ENCODE results near the gene DAAM1. TPM values are rescaled to one million over a fixed set of nuclear protein-coding genes. Genes with fewer than 3 reads are reported as not detected.

DAAM1 gene
- polyA plus RNA-seq, 3 donors: 3.2 to 6.3 (median 4.4) TPM

GRCh38 chr14:59269466-59269865, 81.0 kb downstream of the DAAM1 start:
- Histone ChIP-seq H3K4me2 (replicated peaks; ENCODE audit: extremely low read depth, low read length, poor library complexity, severe bottlenecking) (no peak overlapping the region), H4K20me1 (ENCODE audit: insufficient read depth, low read length) (no peaks in the 10 kb centered on the region), H3K4me1 (ENCODE audit: control insufficient read depth in 1 of 2, insufficient read depth in 2 of 2, low read length in 2 of 2) (no peaks in the 10 kb centered on the region), H3K9me3 (replicated peaks in 1 of 2; ENCODE audit: control insufficient read depth in 1 of 2, insufficient read depth in 1 of 2, low read length in 2 of 2) (no peaks in the 10 kb centered on the region), H2AFZ (ENCODE audit: insufficient read depth, low read depth, low read length, poor library complexity, severe bottlenecking) (no peak overlapping the region), H3K9ac (ENCODE audit: insufficient read depth, low read length, poor library complexity, severe bottlenecking) (no peak overlapping the region), H3K79me2 (ENCODE audit: insufficient read depth, low read length) (no peaks in the 10 kb centered on the region), H3K27me3 (ENCODE audit: control insufficient read depth in 2 of 2, insufficient read depth in 2 of 2, low read length in 2 of 2) (no peaks in the 10 kb centered on the region), H3K36me3 (replicated peaks in 1 of 2; ENCODE audit: control insufficient read depth in 1 of 2, insufficient read depth in 2 of 2, low read length in 2 of 2) (no peaks in the 10 kb centered on the region), H3K27ac (ENCODE audit: low read depth in 1 of 2, low read length in 2 of 2) (no peak overlapping the region), H3K4me3 (replicated peaks in 1 of 3; ENCODE audit: low read depth in 2 of 3, low read length in 3 of 3) (no peak overlapping the region)
- DNase-seq: no peak
- no peaks in the 10 kb centered on the region for H3K27me3 Mint-ChIP-seq (ENCODE audit: low read depth in 3 of 3)
- H3K4me3 Mint-ChIP-seq: no peak overlapping the region
- H3K9me3 Mint-ChIP-seq: no peaks in the 10 kb centered on the region
- intact Hi-C loops (cut with micrococcal nuclease): no loop called here
- H3K36me3 Mint-ChIP-seq: peaks cover 19 to 28% of the 10 kb centered on the region in 2 donors
- TF ChIP-seq CTCF (IDR thresholded peaks at IDR 0.05): no peak
- no peaks in the 10 kb centered on the region for H3K4me1 Mint-ChIP-seq
- no peak overlapping the region for H3K27ac Mint-ChIP-seq
- WGBS (ENCODE audit: insufficient coverage): no CpG with 5 or more reads among the region's 3 CpGs

GRCh38 chr14:59271256-59271655, 82.8 kb downstream of the DAAM1 start:
- no peaks in the 10 kb centered on the region for H3K27me3 Mint-ChIP-seq (ENCODE audit: low read depth in 3 of 3)
- no peaks in the 10 kb centered on the region for H3K4me1 ChIP-seq (ENCODE audit: control insufficient read depth in 1 of 2, insufficient read depth in 2 of 2, low read length in 2 of 2)
- H3K27ac ChIP-seq (ENCODE audit: low read depth in 1 of 2, low read length in 2 of 2): no peak overlapping the region
- no peak overlapping the region for H3K4me2 ChIP-seq (replicated peaks; ENCODE audit: extremely low read depth, low read length, poor library complexity, severe bottlenecking)
- H4K20me1 ChIP-seq (ENCODE audit: insufficient read depth, low read length): no peaks in the 10 kb centered on the region
- intact Hi-C loops (cut with micrococcal nuclease): no loop called here
- peaks cover 16% of the 10 kb centered on the region for H3K4me1 Mint-ChIP-seq
- no peak overlapping the region for H3K4me3 Mint-ChIP-seq
- H3K36me3 ChIP-seq (replicated peaks in 1 of 2; ENCODE audit: control insufficient read depth in 1 of 2, insufficient read depth in 2 of 2, low read length in 2 of 2): no peaks in the 10 kb centered on the region
- no peak overlapping the region for H2AFZ ChIP-seq (ENCODE audit: insufficient read depth, low read depth, low read length, poor library complexity, severe bottlenecking)
- H3K9me3 ChIP-seq (replicated peaks in 1 of 2; ENCODE audit: control insufficient read depth in 1 of 2, insufficient read depth in 1 of 2, low read length in 2 of 2): no peaks in the 10 kb centered on the region
- H3K27me3 ChIP-seq (ENCODE audit: control insufficient read depth in 2 of 2, insufficient read depth in 2 of 2, low read length in 2 of 2): no peaks in the 10 kb centered on the region
- peaks cover 14 to 16% of the 10 kb centered on the region in 2 donors for H3K36me3 Mint-ChIP-seq
- no peak for TF ChIP-seq CTCF (IDR thresholded peaks at IDR 0.05)
- DNase-seq: no peak
- H3K4me3 ChIP-seq (replicated peaks in 1 of 3; ENCODE audit: low read depth in 2 of 3, low read length in 3 of 3): no peak overlapping the region
- no peak overlapping the region for H3K27ac Mint-ChIP-seq
- no peaks in the 10 kb centered on the region for H3K9me3 Mint-ChIP-seq
- no peak overlapping the region for H3K9ac ChIP-seq (ENCODE audit: insufficient read depth, low read length, poor library complexity, severe bottlenecking)
- WGBS (ENCODE audit: insufficient coverage): no CpG with 5 or more reads among the region's 2 CpGs
- no peaks in the 10 kb centered on the region for H3K79me2 ChIP-seq (ENCODE audit: insufficient read depth, low read length)
